Left lung (tissue), 10 donors: ENCODE results near the gene BAHCC1. TPM values are rescaled to one million over a fixed set of nuclear protein-coding genes. Genes with fewer than 3 reads are reported as not detected.
A peak's percentile ranks its signal among the peaks of the same experiment; 100 is the strongest.

Experiments
- ATAC-seq: fragments of 200-7000 bp; cut with Tn5 transposase; one replicate; pipeline ENCODE4 v1.9.1; 2020; ENCODE audit warnings: moderate library complexity
- DNase-seq, 4 donors: peaks; one replicate each; pipeline ENCODE4 v3.0.0-alpha.2; 2013 to 2020
- H3K27ac ChIP-seq, 2 donors: fragments of 200-600 bp; sonication (generic) in 1 of 2; one replicate each; pipeline versions ENCODE4 v1.5.0 to v1.8.0; 2020 to 2021
- H3K27me3 ChIP-seq, 2 donors: fragments of 200-600 bp; sonication (generic) in 1 of 2; one replicate each; pipeline versions ENCODE4 v1.5.0 to v1.8.0; 2020 to 2021
- H3K36me3 ChIP-seq, 2 donors: fragments of 200-600 bp; sonication (generic) in 1 of 2; one replicate each; pipeline versions ENCODE4 v1.5.0 to v1.8.0; 2020 to 2021
- H3K4me1 ChIP-seq, 2 donors: fragments of 200-600 bp; one replicate each; pipeline ENCODE4 v1.8.0; 2021
- H3K4me3 ChIP-seq, 2 donors: fragments of 200-600 bp; sonication (generic) in 1 of 2; one replicate each; pipeline versions ENCODE4 v1.5.0 to v1.8.0; 2020 to 2021; ENCODE audit warnings: mild to moderate bottlenecking in 1 of 2
- H3K9me3 ChIP-seq, 2 donors: fragments of 200-600 bp; sonication (generic) in 1 of 2; one replicate each; pipeline versions ENCODE4 v1.5.0 to v1.8.0; 2020 to 2021
- CTCF ChIP-seq, 2 donors: fragments of 200-600 bp; sonication (generic) in 1 of 2; IDR thresholded peaks; one replicate each; pipeline versions ENCODE4 v1.5.0 to v1.8.0; 2021; ENCODE audit warnings: antibody characterized with exemption in 2 of 2
- intact Hi-C, 2 donors: fragments of 100-400 bp; cut with DNase I; formaldehyde crosslinking; loops; one replicate each; pipeline versions ENCODE4 v1.11.2 to v1.14.2; 2022
- polyA plus RNA-seq, 6 donors: library from polyadenylated mRNA; unstranded; fragments of 120-200 nt; gene quantifications; one replicate each; pipeline ENCODE4 v1.2.1, GENCODE V29; 2013; ENCODE audit not compliant: insufficient read length in 6 of 6
- total RNA-seq, 2 donors: library from RNA; stranded (reverse); fragmentation: NEBNext Ultra II Directional; extraction: Animal tissue kit (Norgen Biotek cat#: 25700); gene quantifications; one replicate each; pipeline ENCODE4 v1.2.1, GENCODE V29; 2021
- donor health status: DM: no; HTN: yes; CAD: no.
- donor health status: DM: no; HTN: no; CAD: no.

Gene BAHCC1
- total and polyA plus RNA-seq, 8 donors = 13.6 to 28.5 (median 21.4) TPM

DNA sequence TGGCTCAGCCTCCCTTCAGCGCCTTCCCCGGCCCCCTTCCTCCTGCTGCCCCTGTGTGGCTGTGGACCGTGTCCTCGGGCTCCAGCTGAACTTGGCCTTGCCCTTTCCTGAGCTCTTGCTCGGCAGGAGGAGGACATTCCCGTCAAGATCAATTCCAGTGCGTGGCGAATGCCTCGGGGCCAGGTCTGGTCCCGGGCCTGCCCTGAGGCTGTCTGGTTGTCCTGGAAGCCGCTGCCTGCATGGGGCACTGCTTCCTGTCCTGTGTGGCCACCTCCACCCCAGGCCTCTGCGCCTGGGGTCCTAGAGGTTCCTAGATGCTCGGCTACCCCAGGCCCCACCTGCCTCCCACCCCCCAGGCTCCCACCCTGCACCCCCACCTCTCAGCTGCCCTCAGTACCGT is 12.8 kb downstream of the BAHCC1 start:
- ATAC-seq (no peak), DNase-seq (no peak)
- TF ChIP-seq CTCF (IDR thresholded peaks at IDR 0.05) = no peak
- Histone ChIP-seq H3K9me3 (no peaks in the 10 kb centered on the region), H3K36me3 (no peaks in the 10 kb centered on the region), H3K27ac (no peak overlapping the region), H3K4me1 (peaks cover 28 to 46% of the 10 kb centered on the region in 2 donors), H3K4me3 (no peak overlapping the region), H3K27me3 (peaks cover 0 to 24% of the 10 kb centered on the region in 2 donors)
- intact Hi-C loops = loop anchor here in 1 of 2 donors (10.0 kb wide), 1 partner anchor 77 kb away; no protein-coding TSS in a partner anchor

DNA sequence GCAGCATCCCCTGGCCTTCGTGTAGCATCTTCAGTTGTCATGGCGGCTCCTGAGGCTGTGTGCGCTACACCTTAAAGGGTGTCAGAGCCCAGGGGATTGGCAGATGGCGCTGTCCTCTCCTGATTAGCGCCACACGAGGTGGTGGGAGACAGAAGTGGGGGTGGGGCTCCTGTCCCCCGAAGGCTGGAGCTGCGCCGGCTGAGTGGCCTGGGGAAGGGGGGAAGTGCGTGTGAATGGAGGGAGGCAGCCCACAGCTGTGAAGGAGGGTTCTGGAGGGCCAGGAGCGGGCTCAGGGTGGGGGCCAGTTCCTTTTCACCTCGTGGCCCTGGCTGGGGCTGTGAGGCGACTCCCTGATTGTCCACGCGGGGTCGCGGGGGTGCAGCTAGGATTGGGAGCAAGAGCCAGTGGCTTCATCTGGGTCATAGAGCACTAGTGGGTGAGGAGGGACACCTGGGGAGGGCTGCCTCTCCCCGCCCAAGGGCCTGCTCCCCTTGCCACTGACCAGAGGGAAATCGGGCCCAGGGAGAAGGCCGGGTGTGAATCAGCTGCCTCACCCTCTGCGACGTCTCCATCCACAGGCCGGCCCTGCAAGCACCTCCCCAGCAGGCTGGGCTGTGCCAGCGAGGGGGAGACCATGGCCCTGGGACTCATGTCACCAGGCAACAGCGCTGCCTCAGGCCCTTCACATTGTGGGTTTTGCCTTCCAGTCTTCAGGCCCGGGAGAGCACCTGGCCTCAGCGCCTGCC is 14.1 kb downstream of the BAHCC1 start:
- Histone ChIP-seq H3K4me1 (peaks cover 20 to 42% of the 10 kb centered on the region in 2 donors), H3K27me3 (peaks cover 0 to 26% of the 10 kb centered on the region in 2 donors), H3K36me3 (no peaks in the 10 kb centered on the region), H3K27ac (peak overlapping the region in 1 of 2 donors; percentile 18), H3K4me3 (no peak overlapping the region), H3K9me3 (no peaks in the 10 kb centered on the region)
- intact Hi-C loops = loop anchor here in 1 of 2 donors (10.0 kb wide), 1 partner anchor 75 kb away; no protein-coding TSS in a partner anchor
- TF ChIP-seq CTCF (IDR thresholded peaks at IDR 0.05) = no peak
- ATAC-seq = peak; percentile 56
- no peak for DNase-seq

- Histone ChIP-seq H3K9me3 (no peaks in the 10 kb centered on the region), H3K4me1 (peaks cover 6 to 33% of the 10 kb centered on the region in 2 donors), H3K27me3 (peaks cover 0 to 26% of the 10 kb centered on the region in 2 donors), H3K4me3 (no peak overlapping the region), H3K36me3 (no peaks in the 10 kb centered on the region), H3K27ac (no peak overlapping the region)
- TF ChIP-seq CTCF (IDR thresholded peaks at IDR 0.05) = no peak
- no peak for ATAC-seq
- intact Hi-C loops = no loop called here
- no peak for DNase-seq
Observed at GRCh38 chr17:81410852-81411251, 15.6 kb downstream of the BAHCC1 start.

DNA sequence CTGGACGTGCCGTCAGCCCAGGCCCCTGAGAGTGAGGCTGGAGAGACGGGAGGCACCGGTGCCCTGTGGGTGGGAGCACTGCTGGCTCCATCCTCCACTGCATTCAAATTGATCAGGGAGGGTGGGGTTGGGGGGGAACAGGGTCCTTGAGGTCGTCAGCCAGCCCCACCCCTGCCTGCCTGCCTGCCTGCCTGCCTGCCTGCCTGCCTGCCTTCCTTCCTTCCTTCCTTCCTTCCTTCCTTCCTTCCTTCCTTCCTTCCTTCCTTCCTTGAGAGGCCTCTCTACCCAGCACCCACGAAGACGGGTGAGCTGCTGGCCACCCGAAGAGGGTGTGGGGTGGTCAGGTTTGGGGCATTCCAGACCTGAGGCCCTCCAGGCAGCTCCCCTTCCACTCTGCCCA is 16.0 kb downstream of the BAHCC1 start:
- peaks cover 6 to 30% of the 10 kb centered on the region in 2 donors for H3K4me1 ChIP-seq

More for the DNA sequence above, 16.0 kb downstream of the BAHCC1 start:
- no peak for DNase-seq
- H3K36me3 ChIP-seq = no peaks in the 10 kb centered on the region
- ATAC-seq = no peak
- no peaks in the 10 kb centered on the region for H3K9me3 ChIP-seq
- no peak overlapping the region for H3K27ac ChIP-seq
- intact Hi-C loops = no loop called here
- TF ChIP-seq CTCF (IDR thresholded peaks at IDR 0.05) = no peak
- H3K27me3 ChIP-seq = peaks cover 0 to 25% of the 10 kb centered on the region in 2 donors
- H3K4me3 ChIP-seq = no peak overlapping the region
